ENCODE data around the gene RBP3. TPM values are rescaled to one million over a fixed set of nuclear protein-coding genes. Genes with fewer than 3 reads are reported as not detected.
A peak's percentile ranks its signal among the peaks of the same experiment; 100 is the strongest.

The RBP3 gene
- not detected in 2 replicates for total RNA-seq

DNA sequence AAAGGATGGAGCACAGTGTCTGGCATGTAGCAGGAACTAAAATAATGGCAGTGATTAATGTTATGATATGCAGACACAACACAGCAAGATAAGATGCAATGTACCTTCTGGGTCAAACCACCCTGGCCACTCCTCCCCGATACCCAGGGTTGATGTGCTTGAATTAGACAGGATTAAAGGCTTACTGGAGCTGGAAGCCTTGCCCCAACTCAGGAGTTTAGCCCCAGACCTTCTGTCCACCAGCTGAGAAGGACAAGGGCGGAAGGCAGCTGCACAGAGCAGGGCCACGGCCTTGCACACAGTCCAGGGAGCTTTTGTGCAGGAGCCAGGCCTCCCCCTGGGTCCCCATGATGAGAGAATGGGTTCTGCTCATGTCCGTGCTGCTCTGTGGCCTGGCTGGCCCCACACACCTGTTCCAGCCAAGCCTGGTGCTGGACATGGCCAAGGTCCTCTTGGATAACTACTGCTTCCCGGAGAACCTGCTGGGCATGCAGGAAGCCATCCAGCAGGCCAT lies at the start of gene RBP3:
Gene RBP3, plus strand, starts transcription at position 226 of the 514 bp plus-strand sequence. Its CDS starts 122 bp downstream, at position 348.
- no peak for DNase-seq (ENCODE audit: low read depth)

DNA sequence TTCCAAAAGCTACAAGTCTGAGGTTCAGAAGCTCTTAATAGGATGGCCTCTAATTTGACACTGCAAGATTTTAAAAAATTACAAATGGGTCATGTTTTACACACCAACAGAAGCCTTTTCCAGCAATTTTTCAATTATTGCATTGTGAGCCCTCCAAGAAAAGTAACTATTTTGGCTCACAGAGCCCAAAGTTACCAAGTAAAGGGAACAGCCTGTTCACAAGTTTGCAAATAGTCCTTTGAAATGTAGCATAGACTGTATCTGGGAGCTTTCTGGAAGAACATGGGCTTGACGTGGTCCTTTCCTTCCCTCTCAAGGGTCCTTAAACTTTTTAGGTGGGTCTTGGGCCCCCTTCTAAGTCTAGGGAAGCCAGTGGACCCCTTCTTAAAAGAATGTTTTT lies 49.4 kb upstream of the RBP3 start:
- DNase-seq (ENCODE audit: low read depth) = no peak

DNA sequence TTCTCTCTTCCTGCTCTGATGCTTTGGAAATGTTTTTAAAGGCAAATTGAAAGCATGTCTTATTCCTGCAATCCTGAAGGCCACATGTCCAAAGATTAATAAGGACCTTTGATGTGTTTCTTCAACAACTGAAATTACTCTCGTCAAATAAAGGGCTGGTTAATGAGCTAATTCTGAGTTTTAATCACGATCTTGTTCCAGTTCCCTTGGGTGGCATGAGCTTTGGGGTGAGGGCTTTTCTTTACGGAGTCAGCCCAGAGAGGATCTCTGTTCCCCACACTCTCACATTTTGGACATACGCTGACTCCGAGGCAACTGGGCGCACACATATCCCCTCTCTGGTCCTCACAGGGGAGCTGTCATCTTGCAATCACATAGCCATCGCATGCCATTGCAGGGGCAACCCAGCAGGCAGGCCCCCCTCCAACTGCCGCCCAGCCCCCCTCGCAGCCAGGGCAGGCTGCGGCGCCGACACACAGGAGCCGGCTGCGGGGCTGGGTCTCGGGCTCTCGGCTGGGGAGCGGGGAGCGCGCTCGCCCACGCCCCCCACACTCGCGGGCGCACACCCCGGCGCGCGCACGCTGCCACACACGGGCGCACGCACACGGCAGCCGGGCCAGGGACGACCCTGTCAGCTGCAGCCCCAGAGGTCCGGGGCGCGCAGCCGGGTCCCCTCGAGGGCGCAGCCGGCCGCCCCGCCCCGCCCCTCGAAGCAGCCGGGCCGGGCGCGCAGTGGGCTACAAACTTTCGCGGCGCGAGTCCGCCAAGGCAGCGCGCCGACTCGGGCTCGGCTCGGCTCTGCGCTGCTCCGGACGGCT lies 48.3 kb upstream of the RBP3 start, which contains the start of gene GDF10:
Gene GDF10, plus strand, starts transcription at position 587 of the 818 bp plus-strand sequence. CDS start 455 bp downstream, outside the sequence.
- no peak for DNase-seq (ENCODE audit: low read depth)

DNA sequence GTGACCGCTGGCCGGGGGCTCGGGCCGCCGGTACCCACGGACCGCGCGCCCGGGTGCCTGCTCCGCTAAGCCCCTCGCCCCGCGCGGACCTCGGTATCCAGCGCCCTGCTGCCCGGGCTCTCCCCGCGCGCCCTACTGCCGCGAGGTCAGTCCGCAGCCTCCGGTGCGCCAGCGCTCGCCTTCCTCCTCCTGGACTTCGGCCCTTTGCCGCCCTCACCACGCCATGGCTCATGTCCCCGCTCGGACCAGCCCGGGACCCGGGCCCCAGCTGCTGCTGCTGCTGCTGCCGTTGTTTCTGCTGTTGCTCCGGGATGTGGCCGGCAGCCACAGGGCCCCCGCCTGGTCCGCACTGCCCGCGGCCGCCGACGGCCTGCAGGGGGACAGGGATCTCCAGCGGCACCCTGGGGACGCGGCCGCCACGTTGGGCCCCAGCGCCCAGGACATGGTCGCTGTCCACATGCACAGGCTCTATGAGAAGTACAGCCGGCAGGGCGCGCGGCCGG lies 47.7 kb upstream of the RBP3 start:
- no peak for DNase-seq (ENCODE audit: low read depth)

- DNase-seq (ENCODE audit: low read depth) = no peak
Observed at GRCh38 chr10:47301833-47302232, 46.3 kb upstream of the RBP3 start.

DNA sequence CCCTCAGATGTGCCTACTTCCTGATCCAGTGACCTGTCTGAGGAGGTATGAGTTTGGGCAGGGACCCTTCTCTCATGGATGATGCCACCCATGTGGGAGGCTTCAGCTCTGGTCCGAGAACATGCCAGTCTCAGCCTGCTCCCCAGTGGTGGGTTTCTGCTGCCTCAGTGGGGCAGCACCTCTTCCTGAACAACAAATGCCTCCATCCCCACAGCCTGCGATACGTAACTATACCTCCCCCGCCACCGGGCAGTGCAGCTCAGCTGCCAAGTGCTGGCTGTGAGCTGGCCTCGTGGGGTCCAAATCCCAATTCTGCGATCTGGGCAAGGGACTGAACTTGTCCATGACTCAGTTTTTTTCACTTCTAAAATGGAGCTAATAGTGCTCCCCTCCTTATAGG lies 45.1 kb upstream of the RBP3 start:
- no peak for DNase-seq (ENCODE audit: low read depth)

DNA sequence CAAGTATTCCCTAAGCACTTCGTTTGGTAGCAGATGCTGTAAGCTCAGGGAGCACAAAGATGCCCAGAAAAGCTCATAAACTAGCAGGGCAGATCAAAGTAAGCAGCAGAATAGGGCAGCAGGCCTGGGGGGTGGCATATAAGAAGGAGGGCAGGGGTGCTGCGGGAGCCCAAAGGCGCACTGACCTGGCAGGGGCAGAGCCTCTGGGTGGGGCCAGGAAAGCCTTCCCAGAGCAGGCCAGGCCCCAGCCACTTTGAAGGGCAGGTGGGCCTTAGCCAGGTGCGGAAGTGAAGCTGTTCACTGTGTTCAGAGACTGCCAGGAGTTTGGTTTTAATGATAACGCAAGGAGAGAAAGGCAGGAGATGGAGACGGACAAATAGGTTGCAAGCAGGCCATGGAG lies 44.3 kb upstream of the RBP3 start:
- DNase-seq (ENCODE audit: low read depth) = no peak

- no peak for DNase-seq (ENCODE audit: low read depth)
Observed at GRCh38 chr10:47305566-47305965, 42.6 kb upstream of the RBP3 start.

- no peak for DNase-seq (ENCODE audit: low read depth)
Observed at GRCh38 chr10:47306387-47307210, 41.6 kb upstream of the RBP3 start.

DNA sequence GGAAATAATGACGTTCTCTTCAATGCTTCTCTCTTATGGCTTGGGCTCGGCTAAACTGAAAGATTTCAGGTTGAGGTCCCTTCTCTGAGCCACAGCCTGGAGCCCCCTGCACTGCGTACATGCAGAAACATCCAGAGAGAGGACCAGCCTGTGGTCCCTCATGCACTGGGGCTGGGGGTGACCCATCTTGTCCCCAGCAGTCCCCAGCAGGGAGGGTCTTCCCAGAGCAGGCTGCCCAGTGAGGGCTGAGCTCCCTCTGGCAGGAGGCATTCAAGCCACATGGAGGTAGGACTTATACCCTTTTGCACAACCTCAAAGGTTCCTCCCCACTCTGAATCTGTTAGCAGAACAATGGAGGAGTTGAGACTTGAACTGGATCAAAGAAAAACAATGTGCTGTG lies 40.8 kb upstream of the RBP3 start:
- DNase-seq (ENCODE audit: low read depth) = no peak

- no peak for DNase-seq (ENCODE audit: low read depth)
Observed at GRCh38 chr10:47308775-47309174, 39.4 kb upstream of the RBP3 start.

DNA sequence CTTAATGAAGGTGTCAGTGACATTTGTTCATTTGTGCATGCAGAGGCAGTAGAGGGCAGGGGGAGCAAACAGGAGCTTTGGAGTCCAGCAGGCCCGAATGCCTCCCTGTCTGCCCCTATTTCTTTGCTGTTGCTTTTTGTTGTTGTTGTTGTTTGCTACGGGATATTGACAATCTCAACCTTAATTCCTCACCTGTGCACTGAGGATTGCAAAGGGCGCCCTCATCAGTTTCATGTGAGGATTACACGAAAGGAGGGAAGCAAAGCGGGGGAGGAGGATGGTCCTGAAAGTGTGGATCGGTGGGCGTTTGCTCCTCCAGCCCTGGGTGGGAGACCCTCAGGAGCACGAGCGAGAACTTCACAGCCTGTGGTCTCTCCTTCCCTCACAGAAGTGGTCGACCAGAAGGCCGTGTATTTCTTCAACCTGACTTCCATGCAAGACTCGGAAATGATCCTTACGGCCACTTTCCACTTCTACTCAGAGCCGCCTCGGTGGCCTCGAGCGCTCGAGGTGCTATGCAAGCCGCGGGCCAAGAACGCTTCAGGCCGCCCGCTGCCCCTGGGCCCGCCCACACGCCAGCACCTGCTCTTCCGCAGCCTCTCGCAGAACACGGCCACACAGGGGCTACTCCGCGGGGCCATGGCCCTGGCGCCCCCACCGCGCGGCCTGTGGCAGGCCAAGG lies 38.6 kb upstream of the RBP3 start:
- no peak for DNase-seq (ENCODE audit: low read depth)

DNA sequence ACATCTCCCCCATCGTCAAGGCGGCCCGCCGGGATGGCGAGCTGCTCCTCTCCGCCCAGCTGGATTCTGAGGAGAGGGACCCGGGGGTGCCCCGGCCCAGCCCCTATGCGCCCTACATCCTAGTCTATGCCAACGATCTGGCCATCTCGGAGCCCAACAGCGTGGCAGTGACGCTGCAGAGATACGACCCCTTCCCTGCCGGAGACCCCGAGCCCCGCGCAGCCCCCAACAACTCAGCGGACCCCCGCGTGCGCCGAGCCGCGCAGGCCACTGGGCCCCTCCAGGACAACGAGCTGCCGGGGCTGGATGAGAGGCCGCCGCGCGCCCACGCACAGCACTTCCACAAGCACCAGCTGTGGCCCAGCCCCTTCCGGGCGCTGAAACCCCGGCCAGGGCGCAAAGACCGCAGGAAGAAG lies 38.1 kb upstream of the RBP3 start:
- no peak for DNase-seq (ENCODE audit: low read depth)

DNA sequence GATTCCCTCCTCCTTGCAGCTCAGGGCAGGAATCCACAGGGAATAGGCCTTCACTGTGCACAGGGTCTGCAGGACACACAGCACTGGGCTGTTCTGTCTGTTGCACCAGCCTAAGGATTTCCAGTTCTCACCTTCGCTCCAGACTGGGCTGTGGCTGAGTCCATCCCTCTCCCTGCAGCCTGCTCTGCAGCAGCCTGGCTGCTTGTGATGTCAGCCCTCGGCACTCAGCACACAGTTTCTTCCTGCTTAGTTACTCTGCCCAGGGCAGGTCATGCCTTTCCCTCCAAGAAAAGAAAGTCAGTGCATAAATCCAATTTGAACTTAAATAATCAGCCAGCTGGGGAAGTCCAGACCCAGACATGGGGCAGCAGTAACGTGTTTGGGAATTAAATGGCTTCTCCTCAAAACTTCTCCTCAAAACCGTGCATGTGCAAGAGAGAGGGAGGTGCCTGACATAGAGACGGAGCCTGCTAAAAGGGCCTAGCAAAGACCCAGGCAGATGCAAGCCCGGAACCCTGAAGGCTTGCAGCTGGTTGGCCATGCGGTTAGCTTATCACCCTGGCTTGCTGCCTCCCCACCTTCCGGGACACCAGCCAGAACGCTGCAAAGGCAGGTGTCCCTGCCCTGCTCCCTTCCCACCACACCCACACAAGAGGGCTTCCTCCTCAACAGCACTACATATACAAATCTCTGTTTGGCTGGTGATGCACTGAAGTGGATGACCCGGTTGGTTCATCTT lies 36.8 kb upstream of the RBP3 start:
- DNase-seq (ENCODE audit: low read depth) = no peak

- DNase-seq (ENCODE audit: low read depth) = peak; percentile 30
Observed at GRCh38 chr10:47311932-47312662, 36.1 kb upstream of the RBP3 start.

GRCh38 chr10:47312663-47312995 lies 35.5 kb upstream of the RBP3 start:
- DNase-seq (ENCODE audit: low read depth) = no peak

- no peak for DNase-seq (ENCODE audit: low read depth)
Observed at GRCh38 chr10:47314416-47314970, 33.7 kb upstream of the RBP3 start.

DNA sequence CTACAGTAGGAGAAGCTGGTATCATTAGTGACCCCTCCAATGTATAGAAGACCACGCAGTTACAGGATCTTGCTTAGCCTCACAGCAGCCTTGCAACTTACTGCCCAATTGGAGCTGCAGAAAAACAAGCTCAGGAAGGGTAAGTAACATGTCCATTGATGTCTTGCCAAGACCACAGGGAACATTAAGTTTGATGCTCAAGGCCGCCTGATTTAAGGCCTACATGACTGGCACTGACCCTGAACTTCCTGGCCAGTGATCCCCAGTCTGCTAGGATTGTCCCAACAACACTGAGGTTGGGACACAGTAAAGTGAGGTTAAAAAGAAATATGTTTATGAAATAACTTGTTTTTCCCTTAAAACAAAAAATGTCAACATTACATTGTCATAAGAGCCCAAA lies 32.7 kb upstream of the RBP3 start:
- no peak for DNase-seq (ENCODE audit: low read depth)

- DNase-seq (ENCODE audit: low read depth) = no peak
Observed at GRCh38 chr10:47316131-47316530, 32.0 kb upstream of the RBP3 start.

GRCh38 chr10:47317251-47317650 lies 30.9 kb upstream of the RBP3 start:
- no peak for DNase-seq (ENCODE audit: low read depth)

All from renal cortical epithelial cell (primary cell).